ENCODE measurements around the gene CNTFR.

CNTFR gene

DNA sequence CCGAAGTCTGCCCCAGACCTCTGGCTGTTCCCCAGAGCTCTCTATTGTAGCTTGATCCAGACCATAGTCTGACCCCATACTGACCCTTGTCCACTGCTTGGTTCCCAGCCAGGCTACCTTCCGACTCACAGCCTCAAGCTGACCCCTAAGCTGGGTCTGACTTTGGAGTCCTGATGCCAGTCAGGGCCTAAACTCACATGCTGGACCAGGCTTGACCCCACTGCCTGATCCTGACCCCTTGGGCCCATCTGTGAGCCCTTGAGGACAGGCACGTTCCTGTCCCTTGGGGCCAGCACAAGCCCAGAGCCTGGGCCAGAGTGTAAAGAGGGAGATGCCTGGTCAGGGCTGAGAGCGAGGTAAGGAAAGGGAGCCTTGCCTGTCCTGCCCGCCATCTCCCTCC is 34.0 kb downstream of the CNTFR start:
- Histone ChIP-seq H3K36me3 (ENCODE audit: control insufficient read depth, insufficient read depth, low read length) (no peaks in the 10 kb centered on the region), H3K9ac (no peak overlapping the region), H3K4me2 (ENCODE audit: low read length) (no peak overlapping the region), H3K27ac (no peak overlapping the region), H3K9me3 (ENCODE audit: control insufficient read depth, low read length) (no peaks in the 10 kb centered on the region), H3K27me3 (ENCODE audit: control insufficient read depth, insufficient read depth, low read length) (no peaks in the 10 kb centered on the region), H2AFZ (no peak overlapping the region), H3K79me2 (no peaks in the 10 kb centered on the region), H3K4me3 (ENCODE audit: low read depth, low read length) (no peak overlapping the region), H3K4me1 (peaks cover 22% of the 10 kb centered on the region)
- TF ChIP-seq, protein P1, sequence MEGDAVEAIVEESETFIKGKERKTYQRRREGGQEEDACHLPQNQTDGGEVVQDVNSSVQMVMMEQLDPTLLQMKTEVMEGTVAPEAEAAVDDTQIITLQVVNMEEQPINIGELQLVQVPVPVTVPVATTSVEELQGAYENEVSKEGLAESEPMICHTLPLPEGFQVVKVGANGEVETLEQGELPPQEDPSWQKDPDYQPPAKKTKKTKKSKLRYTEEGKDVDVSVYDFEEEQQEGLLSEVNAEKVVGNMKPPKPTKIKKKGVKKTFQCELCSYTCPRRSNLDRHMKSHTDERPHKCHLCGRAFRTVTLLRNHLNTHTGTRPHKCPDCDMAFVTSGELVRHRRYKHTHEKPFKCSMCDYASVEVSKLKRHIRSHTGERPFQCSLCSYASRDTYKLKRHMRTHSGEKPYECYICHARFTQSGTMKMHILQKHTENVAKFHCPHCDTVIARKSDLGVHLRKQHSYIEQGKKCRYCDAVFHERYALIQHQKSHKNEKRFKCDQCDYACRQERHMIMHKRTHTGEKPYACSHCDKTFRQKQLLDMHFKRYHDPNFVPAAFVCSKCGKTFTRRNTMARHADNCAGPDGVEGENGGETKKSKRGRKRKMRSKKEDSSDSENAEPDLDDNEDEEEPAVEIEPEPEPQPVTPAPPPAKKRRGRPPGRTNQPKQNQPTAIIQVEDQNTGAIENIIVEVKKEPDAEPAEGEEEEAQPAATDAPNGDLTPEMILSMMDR (IDR thresholded peaks at IDR 0.05) = no peak

DNA sequence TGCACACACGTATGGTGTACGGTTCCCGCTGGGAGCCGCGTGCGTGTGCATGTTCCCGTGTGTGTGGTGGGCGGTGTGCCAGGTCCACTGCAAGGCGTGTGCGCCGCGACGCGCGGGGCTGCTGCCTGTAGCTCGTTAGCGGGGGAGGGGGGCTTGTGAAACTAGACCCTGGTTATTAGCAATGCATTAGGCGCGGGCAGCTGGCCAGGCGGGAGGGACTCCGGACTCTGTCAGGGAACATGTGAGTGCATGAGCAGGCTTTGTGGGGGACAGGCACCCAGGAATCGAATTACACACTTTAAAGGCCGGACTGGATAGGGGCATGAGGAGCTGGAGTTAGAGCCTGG is 34.5 kb downstream of the CNTFR start:
- H2AFZ ChIP-seq = no peak overlapping the region
- no peak overlapping the region for H3K4me3 ChIP-seq (ENCODE audit: low read depth, low read length)
- no peak overlapping the region for H3K4me2 ChIP-seq (ENCODE audit: low read length)
- H3K4me1 ChIP-seq = peaks cover 19% of the 10 kb centered on the region
- H3K27me3 ChIP-seq (ENCODE audit: control insufficient read depth, insufficient read depth, low read length) = no peaks in the 10 kb centered on the region
- no peaks in the 10 kb centered on the region for H3K36me3 ChIP-seq (ENCODE audit: control insufficient read depth, insufficient read depth, low read length)
- no peak overlapping the region for H3K9ac ChIP-seq
- TF ChIP-seq, protein P1 (IDR thresholded peaks at IDR 0.05) = no peak
- no peak overlapping the region for H3K27ac ChIP-seq
- no peaks in the 10 kb centered on the region for H3K79me2 ChIP-seq
- no peaks in the 10 kb centered on the region for H3K9me3 ChIP-seq (ENCODE audit: control insufficient read depth, low read length)

DNA sequence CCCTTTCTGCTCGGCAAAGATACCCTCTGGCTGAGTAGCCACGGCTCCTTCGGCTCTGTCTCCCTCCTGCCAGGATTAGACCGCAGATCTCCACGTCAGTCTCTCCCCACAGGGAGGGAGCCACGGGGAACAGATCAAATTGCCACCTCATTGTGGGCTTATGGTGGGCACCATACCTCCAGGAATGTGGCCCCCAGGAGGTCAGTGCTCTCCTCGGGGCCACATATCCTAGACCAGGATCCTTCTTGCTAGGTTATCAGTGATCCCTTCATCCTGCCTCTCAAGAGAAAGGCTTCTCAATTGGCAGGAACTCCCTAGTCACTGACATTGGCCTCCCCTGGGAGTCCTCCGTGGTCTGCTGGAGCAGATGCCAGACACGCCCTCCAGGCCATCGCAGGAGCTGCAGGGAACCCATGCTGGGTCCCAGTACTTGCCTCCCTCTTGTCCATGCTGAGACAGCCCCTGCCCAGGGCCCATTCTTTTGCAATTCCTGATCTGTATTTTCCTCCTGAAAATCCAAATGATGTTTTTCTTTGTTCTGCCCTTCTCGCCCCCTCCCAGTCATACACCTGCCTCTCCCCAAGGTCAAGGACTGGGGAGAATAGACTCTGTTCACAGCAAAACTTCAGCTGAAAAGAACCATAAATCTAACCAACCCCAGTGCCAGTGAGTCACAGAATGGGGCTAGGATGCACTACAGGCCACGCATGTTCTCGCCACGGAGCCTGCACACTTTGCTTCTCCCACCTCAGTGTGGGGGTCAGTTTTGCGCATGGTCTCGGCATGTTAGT is 35.1 kb downstream of the CNTFR start:
- TF ChIP-seq, protein P1 (IDR thresholded peaks at IDR 0.05) = no peak
- no peak overlapping the region for H3K4me2 ChIP-seq (ENCODE audit: low read length)
- H2AFZ ChIP-seq = no peak overlapping the region
- H3K79me2 ChIP-seq = no peaks in the 10 kb centered on the region
- H3K27ac ChIP-seq = no peak overlapping the region
- H3K4me3 ChIP-seq (ENCODE audit: low read depth, low read length) = no peak overlapping the region
- no peaks in the 10 kb centered on the region for H3K27me3 ChIP-seq (ENCODE audit: control insufficient read depth, insufficient read depth, low read length)
- no peaks in the 10 kb centered on the region for H3K9me3 ChIP-seq (ENCODE audit: control insufficient read depth, low read length)
- H3K9ac ChIP-seq = no peak overlapping the region
- H3K36me3 ChIP-seq (ENCODE audit: control insufficient read depth, insufficient read depth, low read length) = no peaks in the 10 kb centered on the region
- peaks cover 14% of the 10 kb centered on the region for H3K4me1 ChIP-seq

DNA sequence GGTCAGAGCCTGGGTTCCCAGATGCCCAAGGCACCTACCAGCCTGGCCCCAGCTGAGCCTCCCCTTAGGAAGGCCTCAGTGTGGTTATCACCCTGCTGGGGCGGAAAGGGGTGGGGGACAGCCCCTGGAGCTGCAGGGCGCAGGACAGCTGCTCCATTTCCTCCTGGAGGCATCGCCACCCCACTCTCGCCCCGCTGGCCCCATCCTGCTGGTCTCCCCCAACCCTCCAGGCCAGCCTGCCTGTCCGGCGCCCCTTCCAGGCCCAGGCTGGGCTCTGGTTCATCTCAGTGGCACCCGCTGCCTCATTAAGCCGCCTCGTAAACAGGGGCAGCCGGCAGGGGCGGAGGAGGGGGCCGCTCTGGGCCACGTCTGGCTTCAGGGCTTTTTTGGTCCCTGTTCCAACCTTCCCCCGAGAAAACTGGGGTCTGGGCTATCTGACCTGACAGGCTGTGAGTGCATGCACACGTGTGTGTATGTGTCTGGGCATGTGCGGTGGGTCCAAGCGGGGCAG is 36.0 kb downstream of the CNTFR start:
- no peak overlapping the region for H3K27ac ChIP-seq
- H3K9me3 ChIP-seq (ENCODE audit: control insufficient read depth, low read length) = no peaks in the 10 kb centered on the region
- H3K9ac ChIP-seq = no peak overlapping the region
- no peak overlapping the region for H2AFZ ChIP-seq
- TF ChIP-seq, protein P1 (IDR thresholded peaks at IDR 0.05) = no peak
- no peaks in the 10 kb centered on the region for H3K79me2 ChIP-seq
- no peaks in the 10 kb centered on the region for H3K36me3 ChIP-seq (ENCODE audit: control insufficient read depth, insufficient read depth, low read length)
- no peak overlapping the region for H3K4me2 ChIP-seq (ENCODE audit: low read length)
- H3K4me3 ChIP-seq (ENCODE audit: low read depth, low read length) = no peak overlapping the region
- peaks cover 8% of the 10 kb centered on the region for H3K4me1 ChIP-seq
- no peaks in the 10 kb centered on the region for H3K27me3 ChIP-seq (ENCODE audit: control insufficient read depth, insufficient read depth, low read length)

DNA sequence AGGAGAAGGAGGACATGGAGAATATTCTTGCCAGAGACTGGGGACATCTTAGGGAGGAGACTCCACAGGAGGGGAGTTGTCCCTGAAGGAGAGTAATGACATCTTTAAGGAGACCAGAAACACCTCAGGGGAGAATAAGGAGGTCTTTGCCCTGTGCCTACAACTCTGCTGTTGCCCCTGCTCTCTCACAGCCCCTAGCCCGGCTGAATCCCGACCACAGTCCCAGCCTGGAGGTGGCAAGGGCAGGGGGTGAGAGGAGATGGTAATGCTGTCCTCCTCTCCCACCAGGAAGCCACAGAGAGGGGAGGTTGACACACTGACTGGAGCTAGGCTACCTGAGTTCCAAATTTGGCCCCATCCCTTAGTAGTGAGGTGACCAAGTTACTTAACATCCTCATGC is 36.5 kb downstream of the CNTFR start:
- Histone ChIP-seq H3K4me3 (ENCODE audit: low read depth, low read length) (no peak overlapping the region), H3K27ac (peak overlapping the region; percentile 36), H3K27me3 (ENCODE audit: control insufficient read depth, insufficient read depth, low read length) (no peaks in the 10 kb centered on the region), H2AFZ (peak overlapping the region; percentile 56), H3K79me2 (no peaks in the 10 kb centered on the region), H3K9ac (no peak overlapping the region), H3K36me3 (ENCODE audit: control insufficient read depth, insufficient read depth, low read length) (no peaks in the 10 kb centered on the region), H3K9me3 (ENCODE audit: control insufficient read depth, low read length) (no peaks in the 10 kb centered on the region), H3K4me1 (peaks cover 5% of the 10 kb centered on the region), H3K4me2 (ENCODE audit: low read length) (no peak overlapping the region)
- TF ChIP-seq, protein P1 (IDR thresholded peaks at IDR 0.05) = no peak

All from parathyroid adenoma (tissue), 2 donors.